ENCODE measurements around the gene TMPRSS6.
"Not testable (repeated sequence)": the region's sequence is repeated elsewhere in the genome, so short reads cannot be mapped to it uniquely, and the experiment has no call there.

TMPRSS6 gene

DNA sequence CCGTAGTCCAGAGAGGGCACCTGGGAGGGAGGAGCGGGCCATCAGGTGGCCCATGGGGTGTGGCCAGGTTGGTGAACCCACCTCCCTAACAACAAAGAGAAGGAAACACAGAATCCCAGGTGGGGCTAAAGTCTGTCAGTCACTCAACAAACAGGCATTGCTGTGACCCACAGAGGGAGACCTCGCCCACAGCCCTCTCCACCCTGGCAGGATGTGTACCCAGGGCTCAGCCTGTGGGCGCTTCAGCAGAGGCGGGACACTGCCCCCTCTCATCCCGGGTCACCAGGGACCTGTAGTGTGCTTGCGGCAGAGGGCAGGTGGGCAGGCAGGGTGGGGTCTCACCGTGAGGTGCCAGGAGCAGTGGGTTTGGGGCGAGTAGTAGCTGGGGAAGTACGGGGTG, 25.1 kb downstream of the TMPRSS6 start:
- DNase-seq = no peak

DNA sequence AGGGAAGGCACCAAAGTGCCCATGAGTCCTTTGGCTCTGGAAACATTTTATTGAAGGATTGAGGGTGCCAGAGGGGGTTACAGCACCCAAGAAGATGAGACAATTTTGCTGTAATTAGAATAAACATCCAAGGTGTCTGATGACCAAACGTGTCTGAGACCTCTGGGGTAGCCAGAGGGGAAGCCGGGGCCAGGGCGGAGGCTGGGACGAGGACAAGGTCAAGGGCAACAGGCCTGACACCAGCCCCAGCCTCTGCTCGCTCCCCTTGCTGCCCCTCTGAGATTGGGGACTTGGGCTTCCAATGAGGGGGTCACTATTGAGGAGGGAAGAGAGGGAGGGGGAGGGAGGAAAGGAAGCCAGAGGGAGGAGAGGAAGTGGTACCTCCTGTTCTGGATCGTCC, 25.6 kb downstream of the TMPRSS6 start:
- DNase-seq = no peak

DNA sequence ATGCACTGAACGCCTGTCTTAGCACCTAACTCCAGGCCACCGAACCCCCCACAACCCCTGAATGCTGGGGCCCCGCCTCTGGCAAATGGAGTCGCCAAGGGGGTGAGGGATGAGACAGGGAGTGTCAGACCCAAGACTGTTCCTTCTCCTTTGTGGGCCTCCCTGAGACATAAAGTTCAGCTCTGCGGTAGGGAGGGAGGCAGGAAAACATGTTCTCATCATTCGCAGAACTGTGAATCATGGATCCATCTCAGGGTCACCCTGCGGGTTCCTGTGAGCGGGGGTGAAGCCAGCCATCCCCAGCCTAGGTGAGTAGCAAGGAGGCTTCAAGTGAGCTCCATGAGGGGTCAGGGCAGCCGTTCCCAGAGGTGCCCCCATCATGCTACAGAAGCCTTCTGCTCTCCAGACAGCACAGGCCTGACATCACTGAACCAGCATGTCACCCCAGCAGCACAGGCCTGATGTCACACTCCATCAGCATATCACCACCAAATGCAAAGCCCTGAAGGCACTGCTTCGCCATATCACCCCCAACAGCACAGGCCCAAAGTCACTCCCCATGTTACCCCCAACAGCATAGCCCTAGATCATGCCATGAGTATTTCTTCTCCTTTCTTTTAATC, 27.2 kb downstream of the TMPRSS6 start:
- DNase-seq = no peak

DNA sequence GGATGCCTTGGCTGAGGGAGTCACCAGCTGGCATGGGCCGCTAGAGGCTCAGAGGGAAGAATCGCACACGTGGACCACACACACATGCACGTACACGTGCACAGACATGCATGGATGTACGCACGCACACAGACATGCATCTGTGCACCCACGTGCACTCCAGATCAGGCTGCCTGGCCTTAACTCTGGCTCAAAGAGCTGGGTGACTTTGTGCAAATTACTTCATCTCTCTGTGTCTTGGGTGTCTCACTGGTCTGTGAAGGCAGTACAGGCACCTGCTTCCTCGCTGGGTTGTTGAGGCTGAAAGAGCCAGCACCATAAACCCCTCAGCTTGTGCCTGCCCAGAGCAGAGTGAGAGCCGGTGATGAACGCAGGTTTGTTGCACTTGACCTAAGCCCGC, 28.7 kb downstream of the TMPRSS6 start:
- no peak for DNase-seq

DNA sequence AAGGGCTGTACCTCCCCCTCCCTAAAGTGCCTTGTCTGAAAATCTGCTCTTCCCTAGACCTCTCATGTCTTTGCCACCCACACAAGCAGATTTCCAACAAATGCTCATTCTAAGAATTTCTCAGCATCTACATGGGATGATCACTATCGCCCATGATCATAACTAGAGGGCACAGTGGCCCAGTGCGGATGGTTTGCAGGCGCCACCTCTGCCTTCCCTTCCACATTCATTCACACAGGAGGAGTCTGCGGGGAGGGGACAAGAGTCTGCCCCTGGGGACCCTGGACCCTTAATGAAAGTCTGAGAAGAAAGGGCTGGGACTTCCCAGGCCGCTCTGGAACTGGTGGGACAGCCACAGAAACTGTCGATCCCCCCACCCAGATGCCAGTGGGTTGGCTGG, 29.1 kb downstream of the TMPRSS6 start:
- DNase-seq = no peak

DNA sequence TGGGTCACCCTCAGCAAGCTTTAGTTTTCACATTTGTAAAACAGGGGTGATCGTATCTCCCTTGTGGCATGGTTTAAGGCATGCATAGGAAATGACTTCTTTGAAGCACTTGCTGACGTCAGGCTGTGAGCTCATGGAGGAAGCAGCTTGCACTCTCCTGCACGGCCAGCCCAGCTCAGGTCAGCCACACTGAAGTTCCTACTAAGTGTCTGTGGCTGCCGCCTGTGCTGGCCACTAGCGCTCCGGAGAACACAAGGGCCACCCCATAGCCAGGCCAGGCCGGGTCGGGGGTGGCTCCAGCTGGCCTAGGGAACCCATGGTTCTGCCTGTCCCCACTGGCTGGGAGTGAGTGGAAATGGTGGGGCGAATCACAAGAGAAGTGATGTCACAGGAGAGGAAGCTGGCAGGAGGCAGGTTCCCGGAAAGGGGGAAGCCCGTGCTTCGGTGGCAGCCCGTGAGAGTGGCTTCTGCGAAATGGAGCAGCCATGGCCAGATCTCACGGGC, 29.8 kb downstream of the TMPRSS6 start:
- no peak for DNase-seq

DNA sequence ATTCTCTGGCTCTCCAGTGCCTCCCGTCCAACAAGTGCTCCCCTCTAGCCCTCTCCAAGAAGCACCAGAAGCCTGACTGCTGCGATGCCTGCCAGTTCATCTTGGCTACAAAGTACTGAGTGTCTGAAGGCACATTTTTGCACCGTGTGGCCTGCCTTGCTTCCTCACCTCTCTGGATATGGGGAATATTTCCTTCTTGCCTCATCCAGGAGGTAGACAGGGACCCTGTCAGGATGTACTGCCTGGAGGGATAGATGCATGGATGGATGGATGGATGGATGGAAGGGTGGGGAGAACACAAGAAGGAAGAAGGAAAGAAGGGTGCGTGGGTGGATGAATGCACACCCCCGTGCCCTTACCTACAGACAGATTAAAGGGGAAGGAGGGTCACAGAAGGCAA, 30.4 kb downstream of the TMPRSS6 start:
- DNase-seq = no peak

DNA sequence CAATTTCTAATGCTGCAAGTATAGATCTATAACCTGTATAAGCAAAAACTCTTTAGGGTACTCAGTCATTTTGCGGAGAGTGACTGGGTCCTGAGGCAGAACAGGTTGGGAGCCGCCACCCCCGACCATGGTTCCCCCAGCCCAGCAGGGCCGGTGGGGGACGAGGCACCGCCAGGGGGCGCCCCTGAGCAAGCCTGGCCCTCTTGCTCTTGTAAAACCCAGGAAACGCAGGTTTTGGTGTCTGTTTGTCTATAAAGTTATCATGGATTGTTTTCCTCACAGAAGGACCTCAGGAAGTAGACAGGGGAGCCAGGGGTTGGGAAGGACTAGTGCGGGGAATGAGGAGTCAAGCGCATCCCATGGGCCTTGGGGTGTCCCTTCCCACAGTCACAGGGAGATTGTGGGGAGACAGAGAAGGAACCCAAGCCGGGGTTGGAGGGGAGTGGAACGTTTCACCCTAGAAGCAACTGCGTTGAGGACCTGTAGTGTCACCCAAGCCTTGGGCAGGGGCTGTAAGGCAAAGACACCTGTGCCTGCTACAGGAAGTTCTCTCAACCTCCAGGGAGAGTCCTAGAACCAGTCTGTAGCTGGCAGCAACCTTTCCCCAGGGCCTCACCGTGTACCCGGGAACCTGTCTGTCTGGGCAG, 31.6 kb downstream of the TMPRSS6 start:
- DNase-seq = no peak

DNA sequence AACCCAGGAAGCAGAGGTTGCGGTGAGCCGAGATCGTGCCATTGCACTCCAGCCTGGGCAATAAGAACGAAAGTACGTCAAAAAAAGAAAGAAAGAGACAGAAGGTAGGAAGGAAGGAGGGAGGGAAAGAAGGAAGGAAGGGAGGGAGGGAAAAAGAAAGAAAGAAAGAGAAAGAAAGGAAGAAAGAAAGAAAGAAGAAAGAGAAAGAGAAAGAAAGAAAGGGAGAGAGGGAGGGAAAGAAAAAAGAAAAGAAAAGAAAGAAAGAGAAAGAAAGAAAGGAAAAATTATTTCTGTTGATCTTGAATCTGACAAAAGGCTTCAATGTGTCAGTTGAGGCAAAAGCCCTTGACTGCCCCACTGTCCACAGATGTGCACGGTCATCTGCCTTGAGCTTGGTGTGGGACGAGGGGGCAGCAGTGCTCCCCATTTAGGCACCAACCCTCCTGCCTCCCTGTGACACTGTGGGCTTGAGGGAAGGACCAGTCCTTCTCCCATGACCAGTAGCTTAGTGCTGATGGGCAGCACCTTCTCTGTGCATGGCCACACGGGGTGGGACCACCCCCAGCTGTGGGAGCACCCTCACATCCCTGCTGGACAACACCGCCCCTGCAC, 33.6 kb downstream of the TMPRSS6 start:
- DNase-seq = no peak

DNA sequence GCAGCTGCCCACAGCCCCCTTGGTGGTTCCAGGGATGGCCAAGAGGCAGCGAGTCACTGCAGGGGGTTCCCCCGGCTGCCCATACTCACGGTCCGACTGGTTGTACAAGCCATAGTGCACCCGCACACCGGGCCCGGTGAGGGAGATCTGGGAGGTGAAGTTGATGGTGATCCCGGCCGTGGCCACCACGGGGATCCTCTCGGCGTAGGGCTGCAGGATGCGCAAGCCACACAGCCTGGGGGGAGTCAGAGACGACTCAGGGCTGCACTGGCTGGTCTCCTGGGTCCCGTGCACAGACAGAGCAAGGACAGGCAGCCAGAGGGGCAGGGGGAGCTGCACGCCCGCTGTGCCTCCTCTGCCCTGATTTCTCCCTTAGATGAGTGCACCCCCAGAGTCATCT, 34.5 kb downstream of the TMPRSS6 start:
- DNase-seq = no peak

DNA sequence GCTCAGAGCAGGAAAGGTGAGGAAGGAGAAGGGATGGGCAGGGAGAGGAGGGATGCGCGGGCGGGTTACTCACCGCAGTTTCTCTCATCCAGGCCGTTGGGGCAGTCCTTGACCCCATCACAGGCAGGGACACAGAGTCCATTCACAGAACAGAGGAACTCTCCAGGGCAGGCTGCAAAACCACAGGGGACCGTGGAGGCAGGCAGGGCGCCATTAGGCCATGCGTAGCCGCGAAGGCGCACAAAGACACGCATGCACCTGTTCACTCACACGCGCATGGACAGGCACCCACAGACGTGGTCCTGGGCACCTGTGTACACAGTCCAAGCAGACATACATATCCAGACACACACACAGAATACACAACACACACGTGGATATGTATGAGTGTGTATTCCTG, 35.0 kb downstream of the TMPRSS6 start:
- DNase-seq = no peak

DNA sequence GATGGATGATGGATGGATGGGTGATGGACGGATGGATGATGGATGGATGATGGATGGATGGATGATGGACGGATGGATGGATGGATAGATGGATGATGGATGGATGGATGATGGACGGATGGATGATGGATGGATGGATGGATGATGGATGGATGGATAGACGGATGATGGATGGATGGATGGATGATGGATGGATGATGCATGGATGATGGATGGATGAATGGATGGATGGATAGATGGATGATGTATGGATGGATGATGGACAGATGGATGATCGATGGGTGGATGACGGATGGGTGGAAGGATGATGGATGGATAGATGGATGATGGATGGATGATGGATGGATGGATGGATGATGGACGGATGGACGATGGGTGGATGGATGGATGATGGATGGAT, 36.8 kb downstream of the TMPRSS6 start:
- no peak for DNase-seq

DNA sequence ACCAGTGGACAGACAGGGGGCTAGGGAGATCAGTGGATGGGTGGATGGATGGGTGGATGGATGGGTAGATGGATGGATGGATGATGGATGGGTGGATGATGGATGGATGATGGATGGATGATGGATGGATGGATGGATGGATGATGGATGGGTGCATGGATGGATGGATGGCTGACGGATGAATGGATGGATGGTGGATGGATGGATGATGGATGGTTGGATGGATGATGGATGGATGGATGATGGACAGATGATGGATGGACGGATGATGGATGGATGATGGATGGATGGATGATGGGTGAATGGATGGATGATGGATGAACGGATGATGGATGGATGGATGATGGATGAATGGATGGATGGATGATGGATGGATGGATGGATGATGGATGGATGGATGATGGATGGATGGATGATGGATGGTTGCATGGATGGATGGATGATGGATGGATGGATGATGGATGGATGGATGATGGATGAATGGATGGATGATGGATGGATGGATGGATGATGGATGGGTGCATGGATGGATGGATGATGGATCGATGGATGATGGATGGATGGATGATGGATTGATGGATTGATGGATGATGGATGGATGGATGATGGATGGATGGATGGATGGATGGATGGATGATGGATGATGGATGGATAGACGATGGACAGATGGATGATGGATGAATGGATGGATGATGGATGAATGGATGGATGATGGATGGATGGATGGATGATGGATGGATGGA, 37.5 kb downstream of the TMPRSS6 start:
- DNase-seq = not testable (repeated sequence)

DNA sequence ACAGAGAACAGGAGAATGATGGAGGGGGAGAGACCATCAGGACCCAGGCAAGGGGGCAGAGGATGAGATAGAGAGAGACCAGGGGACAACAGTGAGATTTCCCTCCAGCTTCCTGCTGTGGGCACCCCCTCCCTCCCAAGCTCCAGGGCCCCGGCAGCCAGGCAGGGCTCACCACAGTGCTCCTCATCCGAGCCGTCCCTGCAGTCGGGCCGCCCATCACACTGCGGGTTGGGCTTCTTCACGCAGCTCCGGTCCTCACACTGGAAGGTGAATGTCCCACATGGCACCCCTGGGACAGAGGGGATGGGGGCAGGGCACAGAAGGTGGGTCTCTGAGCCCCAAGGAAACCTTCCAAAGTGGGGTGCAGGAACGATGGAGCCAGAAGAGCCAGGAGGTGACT, 38.8 kb downstream of the TMPRSS6 start:
- no peak for DNase-seq

DNA sequence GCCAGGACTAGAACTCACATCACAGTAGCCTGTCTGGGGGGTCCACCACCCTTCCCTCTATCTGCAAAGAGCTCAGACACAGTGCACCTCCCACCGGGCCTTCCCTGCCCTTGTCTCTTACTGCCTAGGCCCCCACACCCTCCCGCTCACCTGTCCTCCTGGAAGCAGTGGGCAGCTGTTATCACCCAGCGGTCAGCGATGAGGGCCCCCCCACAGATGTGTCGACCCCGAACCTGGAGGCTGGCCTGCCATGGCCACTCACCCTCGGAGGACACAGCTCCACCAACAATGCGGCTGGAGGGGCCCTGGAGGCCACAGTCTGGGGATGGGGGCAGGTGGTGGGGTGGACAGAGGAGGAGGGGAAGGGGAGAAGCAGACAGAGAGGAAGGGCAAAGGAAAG, 39.2 kb downstream of the TMPRSS6 start:
- no peak for DNase-seq

DNA sequence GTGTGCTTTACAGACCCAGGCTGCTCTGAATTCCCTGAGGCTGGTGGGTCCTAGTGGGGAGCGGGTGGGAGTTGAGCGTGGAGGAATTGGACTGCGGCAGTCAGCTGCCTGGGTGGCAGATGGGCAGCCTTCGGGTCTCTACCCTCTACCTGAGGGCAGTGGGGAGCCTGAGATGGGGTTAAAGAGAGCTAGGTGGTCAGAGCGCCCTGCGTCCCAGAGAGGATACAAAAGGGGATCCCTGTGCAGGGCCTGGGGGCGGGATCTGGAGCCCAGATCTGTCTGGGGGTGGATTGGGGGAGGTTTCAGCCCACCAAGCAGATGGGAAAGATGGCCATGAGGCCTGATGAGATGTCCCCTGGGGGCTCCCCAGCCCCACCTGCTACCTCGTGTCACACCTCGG, 39.8 kb downstream of the TMPRSS6 start:
- DNase-seq = no peak

DNA sequence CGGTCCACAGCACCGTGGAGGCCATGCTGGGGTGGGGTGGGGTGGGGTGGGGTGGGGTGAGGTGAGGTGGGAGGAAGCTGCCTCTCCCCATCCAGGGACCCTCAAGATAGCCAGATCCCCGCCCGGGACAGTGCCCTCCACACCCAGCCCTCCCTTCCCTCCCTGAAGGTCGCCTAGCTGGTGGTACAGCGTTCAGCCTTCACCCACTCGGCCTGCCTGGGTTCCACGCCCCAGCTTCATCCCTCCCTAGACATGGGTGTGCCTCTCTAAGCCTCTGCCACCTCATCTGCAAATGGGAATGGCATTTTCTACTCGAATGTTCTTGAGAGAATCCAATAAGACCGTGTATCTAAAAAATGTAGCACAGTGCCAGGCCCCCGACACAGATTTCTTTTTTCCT, 40.2 kb downstream of the TMPRSS6 start:
- no peak for DNase-seq

DNA sequence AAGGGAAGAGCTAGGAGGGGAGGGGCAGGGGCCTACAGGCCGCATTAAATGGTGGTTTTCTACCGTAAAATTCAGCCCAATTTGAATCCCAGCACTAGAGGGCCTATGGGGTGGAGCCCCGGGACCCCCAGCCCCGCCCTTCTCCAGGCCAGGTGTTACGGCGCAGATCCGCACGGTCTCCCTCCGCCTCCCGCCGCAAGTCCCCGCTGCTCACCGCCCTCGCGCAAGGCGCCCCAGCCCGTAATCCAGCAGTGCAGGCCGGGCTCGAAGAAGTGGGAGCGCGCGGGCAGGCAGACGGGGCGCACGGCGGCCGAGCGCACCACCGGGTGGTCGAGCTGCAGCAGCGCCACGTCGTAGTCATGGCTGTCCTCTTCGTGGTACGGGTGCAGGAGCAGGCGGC, 40.7 kb downstream of the TMPRSS6 start:
- DNase-seq = no peak

DNA sequence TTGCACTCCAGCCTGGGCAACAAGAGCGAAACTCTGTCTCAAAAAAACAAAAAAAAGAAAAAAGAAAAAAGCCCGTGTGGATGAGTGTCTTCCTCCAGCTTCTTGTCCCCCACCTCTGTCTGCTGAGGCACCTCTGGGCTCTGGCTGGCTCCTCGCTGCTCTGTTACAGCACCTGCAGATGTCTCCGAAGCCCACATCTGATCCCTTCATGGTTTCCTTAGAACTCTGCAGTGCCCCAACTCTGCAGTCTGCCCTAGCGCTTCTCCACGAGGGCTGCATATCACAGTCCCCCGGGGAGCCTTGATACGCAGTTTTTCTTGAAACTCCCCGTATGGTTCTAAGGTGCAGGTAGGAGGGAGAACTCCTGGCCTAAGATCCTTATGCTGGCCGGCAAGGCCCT, 42.1 kb downstream of the TMPRSS6 start:
- DNase-seq = no peak

DNA sequence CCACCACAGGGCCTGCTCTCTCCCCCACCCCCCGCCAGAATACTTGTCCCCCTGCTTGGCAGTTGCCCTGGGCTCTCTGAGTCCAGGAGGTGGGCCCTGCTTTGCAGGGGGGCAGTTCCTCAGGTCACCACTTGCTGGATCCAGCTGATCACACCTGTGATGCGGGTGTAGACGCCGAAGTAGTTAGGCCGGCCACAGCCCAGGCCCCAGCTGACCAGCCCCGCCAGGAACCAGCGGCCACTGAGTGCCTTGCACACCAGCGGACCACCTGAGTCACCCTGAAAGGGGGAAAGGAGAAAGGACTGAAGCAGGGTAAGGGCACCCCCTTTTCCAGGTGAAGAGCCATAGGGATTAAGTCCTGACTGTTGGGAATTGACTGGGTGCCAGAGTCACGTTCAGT, 43.6 kb downstream of the TMPRSS6 start:
- no peak for DNase-seq

DNA sequence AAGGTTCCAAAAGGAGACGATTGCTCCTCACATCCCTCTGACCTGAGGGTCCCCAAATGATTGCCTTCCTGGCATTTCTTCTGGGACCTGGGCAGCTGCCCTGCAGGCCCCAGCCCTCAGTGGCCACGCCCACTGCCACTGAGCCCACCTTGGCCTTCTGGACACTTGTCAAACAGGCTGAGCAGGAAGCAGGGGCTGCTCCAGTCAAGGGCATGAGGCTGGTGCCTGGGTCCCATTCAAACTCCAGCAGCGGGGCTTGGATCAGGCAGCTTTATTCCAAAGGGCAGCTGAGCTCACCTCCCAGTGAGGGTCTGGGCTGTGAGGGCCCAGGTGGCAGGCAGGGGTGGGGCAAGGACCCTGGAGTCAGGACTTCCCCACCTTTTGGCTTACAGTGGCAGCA, 44.3 kb downstream of the TMPRSS6 start:
- DNase-seq = no peak

DNA sequence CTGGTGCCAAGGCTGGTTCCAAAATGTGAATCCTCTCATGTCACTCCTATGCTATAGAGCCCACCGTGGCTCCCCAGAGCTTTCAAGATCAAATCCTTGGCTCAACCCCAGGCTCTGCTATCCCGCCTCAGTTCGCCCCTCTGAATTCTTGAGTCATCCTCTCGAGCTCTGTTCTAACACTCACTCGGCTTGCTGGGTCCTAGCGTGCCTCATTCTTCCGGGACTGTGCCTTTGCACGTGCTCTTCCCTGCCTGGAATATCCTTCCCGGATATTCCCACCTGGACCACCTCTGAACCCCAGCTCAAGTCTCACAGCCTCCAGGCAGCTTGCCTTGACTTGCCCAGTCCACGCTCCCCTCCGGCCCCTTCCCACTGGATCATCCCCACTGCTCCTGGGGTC, 45.0 kb downstream of the TMPRSS6 start:
- no peak for DNase-seq

DNA sequence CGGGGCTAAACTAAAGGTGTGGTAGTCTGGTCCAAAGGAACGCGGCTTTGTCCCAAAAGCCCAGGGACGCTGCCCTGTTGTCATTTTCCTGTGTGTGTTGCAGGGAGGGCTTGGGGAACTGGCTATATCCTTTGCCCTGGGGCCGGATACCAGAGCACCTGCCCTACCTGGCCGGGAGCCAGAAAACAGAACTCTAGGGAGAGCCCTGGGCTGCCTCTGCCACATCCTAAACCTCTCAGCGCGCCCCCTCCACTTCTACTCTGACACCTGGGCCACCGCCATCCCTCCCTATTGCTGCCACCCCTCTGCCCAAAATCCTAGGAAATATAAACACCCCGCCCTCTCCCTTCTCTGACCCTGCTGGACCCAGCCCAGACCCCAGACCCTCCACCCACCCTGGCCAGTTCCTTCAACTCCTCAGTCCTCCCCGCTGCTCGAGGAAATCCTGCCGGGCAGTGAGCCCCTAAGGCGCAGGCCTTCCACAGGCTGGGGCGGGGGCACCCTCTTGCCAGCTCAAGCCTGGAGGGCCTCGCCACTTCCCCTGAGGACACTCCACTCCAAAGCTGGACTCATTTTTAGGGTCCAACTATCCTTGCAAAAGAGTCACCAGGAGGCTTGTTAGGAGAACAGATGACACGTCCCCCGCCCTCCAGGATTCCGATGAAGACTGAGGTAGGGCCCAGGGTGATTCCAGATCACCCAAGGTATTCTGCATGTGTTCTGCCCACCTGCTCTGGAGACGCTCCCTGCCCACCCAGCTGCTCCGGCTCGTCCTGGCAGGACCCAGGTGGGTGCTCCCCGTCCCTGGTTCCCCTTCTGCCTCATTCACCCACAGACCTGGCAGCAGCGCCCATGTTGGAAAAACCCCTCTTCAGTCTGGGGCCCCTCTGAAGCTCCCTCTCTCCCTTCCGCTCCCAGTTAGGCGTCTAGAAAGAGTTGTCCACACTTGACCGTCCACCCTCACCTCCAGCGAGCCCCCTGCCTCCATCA, 45.8 kb downstream of the TMPRSS6 start:
- no peak for DNase-seq
